DMS114 treated with DMSO at 0.1 percent for 48 hours (cell line): Measurements from ENCODE around the gene ASGR2.
A peak's percentile ranks its signal among the peaks of the same experiment; 100 is the strongest.
"Not testable (repeated sequence)": the region's sequence is repeated elsewhere in the genome, so short reads cannot be mapped to it uniquely, and the experiment has no call there.

Source experiments
- DNase-seq: peaks from one replicate; lab custom pipeline; 2025; ENCODE audit not compliant: unreplicated experiment; lab: John Stamatoyannopoulos, UW

The ASGR2 gene, protein sequence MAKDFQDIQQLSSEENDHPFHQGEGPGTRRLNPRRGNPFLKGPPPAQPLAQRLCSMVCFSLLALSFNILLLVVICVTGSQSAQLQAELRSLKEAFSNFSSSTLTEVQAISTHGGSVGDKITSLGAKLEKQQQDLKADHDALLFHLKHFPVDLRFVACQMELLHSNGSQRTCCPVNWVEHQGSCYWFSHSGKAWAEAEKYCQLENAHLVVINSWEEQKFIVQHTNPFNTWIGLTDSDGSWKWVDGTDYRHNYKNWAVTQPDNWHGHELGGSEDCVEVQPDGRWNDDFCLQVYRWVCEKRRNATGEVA

DNA sequence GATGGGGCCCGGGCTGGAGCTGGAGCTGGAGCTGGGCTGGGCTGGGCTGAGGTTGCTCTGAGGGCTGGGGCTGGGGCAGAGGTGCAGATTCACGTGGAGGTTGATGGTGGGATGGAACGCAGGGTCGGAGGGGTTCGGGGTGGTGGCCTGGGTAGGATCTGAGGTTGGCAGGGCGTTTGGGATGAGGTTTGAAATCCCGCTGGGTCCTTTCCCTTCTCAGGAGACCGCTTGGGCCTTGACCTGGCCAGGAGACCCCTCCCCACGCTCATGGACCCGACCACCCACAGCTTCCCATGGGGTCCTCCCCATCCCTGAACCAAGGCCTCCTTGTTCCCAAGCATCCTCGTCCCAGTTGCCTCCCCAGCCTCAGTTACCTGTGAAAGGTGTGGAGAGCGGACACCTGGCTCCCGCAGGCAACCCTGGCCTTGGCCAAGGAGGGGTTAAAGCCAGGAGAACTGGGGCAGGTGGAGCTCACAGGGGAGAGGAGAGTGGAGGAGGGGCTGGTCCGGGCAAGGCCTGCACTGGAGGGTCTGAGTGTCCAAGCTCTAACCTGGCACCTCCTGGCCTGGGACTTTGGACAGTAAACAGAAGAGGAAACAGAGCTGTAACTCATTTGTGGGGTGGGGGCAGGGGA, at the start of gene ASGR2:
TSS of gene ASGR2 (minus strand) at position 582 of the 634 bp plus-strand sequence. CDS start 582 bp downstream, outside the sequence.
- no peak for DNase-seq

DNA sequence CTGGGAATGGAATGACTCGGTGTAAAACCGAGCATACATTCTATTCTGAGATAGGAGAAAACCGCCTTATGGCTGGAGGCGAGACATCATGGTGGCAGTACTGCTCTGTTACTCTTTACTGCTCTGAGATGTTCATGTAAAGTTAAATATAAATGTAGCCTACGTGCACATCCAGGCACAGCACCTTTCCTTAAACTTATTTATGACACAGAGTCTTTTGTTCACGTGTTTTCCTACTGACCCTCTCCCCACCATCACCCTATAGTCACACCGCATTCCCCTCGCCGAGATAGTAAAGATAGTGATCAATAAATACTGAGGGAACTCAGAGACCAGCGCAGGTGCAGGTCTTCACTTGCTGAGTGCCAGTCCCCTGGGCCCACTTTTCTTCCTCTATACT, 44.9 kb upstream of the ASGR2 start:
- not testable (repeated sequence) for DNase-seq

DNA sequence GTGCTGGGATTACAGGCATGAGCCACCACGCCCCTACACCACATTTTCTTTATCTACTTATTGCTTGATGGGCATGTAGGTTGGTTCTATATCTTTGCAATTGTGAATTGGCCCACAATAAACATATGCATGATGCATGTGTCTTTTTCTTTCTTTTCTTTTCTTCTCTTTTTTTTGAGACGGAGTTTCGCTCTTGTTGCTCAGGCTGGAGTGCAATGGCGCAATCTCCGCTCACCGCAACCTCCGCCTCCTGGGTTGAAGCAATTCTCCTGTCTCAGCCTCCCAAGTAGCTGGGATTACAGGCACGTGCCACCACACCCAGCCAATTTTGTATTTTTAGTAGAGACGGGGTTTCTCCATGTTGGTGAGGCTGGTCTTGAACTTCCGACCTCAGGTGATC, 43.8 kb upstream of the ASGR2 start:
- DNase-seq: not testable (repeated sequence)

DNA sequence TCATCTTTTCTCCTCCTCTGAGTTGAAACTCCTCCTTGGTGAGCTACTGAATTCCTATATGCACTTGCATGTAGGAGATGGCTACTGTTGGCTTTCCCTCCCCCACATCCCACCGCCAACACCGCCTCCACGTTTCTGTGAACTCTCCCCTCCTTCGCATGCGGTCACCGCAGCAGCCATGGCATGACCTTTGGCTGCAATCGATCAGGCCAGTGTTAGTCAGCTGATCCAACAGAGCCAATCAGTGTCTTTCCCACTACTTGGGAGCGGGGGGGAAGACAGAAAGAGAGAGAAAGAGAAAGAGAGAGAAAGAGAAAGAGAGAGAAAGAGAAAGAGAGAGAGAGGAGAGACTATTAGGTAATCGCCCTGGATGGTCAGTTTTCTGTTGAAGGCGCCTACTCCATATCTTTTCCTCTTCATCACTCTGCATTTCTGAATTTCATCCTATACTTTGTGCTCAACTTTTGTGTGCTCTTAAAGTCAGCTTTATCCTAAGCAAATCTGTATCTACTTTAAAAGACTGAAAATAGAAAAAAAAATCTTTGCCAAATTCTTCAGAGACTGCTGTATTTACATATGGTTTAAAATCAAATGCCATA, 41.8 kb upstream of the ASGR2 start:
- DNase-seq: no peak

DNA sequence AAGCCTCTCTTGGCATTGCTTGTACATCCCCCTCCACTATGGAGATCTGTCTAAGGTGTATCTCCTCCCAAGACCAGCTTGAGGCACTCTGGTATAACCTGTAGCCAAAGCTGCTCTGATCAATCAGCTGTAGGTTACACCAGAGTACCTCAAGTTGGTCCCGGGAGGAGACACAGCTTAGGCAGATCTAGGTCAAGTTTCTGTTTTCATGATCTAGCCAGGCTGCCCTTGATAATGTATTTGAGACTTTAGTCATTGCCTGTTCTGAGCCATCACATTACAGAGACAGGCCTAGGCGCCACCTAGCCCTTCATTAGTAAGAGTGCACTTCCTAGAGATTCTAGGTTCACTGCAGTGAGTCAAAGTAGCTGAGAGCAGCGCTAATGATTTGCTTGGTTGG, 33.1 kb upstream of the ASGR2 start:
- DNase-seq: no peak

DNA sequence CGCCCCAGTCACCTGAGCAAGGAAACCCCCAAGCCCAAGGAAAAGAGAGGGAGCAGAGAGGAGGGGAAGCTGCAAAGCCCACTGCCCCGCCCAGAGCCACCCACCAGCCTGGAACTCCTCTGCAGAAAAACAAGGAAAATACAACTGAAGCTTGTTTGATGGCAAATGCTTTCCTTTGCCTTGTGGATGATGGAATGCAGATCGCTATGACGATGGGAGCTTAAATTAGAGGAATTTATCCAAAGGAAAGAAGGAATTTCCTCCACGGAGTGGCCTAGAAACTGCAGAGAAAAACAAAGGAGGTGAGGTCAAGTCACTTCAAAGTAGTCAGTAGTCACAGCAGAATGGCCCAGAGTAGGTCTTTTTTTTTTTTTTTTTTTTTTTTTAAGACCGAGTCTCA, 31.5 kb upstream of the ASGR2 start:
- no peak for DNase-seq

DNA sequence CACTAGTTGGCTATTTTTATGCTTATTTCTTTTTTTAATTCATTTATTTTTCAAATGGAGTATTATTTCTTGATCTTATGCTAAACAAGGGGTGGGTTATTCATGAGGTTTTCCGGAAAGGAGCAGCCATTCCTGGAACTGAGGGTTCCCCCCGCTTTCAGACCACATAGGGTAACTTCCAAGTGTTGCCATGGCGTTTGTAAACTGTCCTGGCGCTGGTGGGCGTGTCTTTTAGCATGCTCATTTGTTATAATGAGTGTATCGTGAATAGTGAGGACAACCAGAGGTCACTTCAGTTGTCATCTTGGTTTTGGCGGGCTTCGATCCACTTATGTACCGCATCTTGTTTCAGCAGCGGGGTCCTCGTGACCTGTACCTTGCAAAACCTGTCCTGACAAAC, 29.6 kb upstream of the ASGR2 start:
- DNase-seq: no peak

DNA sequence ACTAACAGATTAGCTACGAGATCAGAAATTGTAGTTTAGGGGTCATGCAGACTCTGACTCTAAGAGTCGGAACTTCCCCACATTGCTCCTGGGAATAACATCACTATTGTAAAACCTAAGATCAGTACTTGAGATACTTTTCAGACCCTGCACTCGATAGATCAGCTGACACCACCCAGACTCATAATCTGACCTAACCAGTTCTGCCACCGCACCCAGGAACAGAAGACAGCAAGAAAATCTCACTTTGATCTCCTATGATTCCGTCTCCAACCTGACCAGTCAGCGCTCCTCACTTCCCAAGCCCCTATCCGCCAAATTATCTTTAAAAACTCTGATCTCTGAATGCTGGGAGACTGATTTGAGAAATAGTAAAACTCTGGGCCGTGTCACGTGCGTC, 27.2 kb upstream of the ASGR2 start:
- DNase-seq: no peak

DNA sequence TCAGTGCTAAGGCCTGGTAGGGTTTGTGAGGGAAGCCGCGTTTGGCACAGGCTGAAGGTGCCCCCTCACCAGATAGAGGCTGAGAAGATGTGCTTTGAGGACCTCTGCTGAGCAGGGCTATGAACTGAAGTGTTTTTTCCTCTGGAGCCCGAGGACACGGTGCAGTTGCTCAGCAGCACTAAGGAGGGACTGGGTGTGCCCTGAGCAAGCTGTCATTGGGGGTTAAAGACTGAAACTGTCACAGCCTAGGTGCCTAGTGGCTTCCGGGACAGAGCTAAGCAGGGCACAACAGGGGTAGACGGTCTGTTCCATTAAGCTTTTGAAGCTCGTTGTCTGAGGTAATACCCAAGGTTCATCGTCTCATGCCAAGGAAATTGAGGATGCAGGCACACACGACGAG, 24.8 kb upstream of the ASGR2 start:
- DNase-seq: no peak

DNA sequence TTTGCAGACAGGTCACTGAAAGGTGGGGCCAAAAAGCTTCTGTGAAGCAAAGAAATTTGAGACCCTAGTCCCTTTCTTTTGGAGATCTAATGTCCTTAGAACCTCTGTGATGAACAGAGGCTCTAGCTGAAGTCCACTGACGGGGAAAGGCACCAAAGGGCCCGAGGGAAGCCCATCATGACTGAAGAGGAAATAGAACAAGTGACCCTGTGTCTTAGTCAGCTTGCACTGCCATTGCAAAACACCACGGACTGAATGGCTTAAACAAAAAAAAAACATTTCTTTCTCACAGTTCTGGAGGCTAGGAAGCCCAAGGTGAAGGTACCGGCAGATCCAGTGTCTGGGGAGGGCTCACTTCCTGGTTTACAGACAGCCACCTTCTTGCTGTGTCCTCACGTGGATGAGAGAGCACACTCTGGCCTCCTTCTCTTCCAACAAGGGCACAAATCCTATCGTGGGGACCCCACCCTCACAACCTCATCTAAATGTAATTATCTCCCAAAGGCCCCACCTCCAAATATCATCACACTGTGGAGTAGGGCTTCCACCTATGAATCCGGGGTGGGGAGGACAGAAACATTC, 24.3 kb upstream of the ASGR2 start:
- no peak for DNase-seq

DNA sequence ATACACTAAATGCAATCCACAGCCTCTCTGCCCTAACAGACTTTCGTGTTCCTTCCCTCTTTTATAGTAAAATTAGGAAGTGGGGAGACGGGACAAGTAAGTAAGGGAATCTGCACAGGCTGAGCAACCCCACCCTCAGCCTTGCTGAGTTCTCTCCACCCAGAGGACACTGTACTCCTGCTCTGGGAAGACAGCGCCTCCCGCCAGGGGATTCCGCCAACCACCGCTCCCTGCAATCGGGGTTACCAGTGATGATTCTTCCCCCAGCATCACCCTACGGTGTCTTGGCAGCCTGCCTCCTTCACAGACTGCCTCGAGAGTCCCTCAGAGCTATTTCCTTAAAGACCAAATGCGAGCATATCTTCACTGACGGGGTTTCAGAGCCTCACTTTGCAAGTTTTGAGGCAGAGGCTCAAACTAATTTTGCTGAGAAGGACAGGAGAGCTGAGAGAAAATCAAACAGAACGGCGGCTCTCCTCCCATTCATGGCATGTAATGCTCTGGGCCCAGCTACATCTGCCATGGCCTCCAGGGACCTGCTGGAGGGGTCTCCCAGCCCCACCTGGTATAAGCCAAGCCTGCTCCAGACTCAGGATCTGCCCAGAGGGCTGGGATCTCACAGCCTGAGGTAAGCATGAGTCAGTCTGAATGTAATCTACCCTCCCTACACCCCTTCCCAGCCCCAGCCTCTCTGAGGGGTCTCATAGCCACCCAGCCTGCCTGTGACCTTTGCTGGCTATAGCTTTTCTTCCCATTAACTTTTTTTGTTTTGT, 22.7 kb upstream of the ASGR2 start:
- no peak for DNase-seq

DNA sequence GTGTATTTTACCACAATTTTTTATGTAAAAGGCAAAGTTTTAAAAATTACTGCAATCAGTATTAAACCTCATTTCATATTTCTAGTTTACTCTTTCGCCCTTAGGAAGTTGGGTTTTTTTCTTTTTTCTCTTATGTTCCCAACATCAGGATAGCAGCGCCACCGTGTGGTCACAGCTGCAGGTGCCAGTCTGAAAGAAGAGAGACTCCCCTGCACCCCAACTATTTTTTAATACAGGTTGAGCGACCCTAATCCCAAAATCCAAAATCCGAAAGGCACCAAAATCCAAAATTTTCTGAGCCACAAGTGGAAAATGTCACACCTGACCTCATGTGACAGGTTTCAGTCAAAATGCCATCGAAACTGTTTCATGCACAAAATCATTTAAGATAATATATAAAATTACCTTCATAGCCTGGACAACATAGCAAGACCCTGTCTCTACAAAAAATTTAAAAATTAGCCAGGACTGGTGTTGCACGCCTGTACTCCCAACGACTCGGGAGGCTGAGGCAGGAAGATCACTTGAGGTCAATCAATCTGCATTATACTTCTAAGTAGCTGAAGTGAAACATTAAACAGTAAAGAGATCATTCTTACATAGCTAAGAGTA, 21.8 kb upstream of the ASGR2 start:
- DNase-seq: peak; percentile 49

DNA sequence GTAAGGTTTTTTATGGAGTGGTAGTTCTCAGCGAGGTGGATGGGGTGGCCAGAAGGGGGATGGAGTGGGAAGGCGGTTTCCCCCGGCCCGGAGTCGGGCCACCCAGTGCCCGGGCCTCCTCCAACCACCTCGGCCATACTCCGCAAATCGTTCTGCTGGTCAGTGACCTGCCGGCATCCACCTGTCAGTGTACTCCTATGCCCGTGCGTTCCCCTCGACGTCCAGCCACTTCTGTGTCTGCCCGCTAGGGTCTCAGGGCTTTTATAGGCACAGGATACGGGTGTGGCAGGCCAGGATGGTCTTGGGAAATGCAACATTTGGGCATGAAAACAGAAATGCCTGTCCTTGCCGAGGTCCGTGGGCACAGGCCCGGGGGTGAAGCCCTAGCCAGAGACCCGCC, 19.3 kb upstream of the ASGR2 start:
- no peak for DNase-seq

DNA sequence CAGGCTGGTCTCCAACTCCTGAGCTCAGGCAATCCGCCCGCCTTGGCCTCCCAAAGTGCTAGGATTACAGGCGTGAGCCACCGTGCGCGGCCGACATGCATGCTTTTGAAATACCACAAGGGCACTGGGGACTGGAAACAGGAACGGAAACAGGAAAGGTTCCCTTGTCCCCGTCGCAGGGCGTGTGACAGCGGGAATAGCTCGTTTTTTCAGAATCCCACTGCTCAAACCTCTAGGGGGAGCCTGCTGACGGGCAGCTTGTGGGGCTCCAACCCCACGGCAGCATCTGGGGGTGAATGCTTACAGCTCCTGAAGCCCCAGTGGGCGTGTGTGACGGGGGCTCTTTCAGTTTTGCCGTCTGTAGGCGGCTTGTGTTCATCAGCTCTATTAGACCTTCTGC, 18.8 kb upstream of the ASGR2 start:
- DNase-seq: no peak

DNA sequence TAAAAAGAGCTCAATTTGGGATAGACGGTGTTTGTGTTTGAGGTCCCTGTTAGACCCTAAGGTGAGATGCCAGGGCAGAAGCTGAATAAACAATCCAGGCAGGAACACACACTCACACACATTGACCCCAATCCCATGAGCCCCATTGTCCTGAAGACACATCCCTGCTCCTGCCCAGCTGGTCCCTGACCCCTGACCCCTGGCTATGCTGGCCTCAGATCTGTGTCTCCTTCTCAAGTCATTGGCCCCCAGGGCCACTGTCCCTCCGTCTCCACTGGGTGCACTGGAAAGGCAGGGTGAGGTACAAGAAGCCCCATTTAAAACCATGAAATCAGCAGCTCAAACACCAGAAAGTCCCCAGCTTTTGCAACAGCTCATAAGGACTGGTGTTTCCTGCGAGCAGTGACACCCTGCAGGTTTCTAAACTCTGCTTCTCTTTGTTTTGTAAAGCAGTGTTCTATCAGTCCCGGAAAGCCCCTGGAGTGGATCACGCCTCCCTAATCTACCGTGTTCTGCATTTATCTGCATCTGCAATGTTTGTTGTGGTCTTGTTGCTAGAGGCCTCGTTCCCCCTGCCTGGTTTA, 18.0 kb upstream of the ASGR2 start:
- no peak for DNase-seq

DNA sequence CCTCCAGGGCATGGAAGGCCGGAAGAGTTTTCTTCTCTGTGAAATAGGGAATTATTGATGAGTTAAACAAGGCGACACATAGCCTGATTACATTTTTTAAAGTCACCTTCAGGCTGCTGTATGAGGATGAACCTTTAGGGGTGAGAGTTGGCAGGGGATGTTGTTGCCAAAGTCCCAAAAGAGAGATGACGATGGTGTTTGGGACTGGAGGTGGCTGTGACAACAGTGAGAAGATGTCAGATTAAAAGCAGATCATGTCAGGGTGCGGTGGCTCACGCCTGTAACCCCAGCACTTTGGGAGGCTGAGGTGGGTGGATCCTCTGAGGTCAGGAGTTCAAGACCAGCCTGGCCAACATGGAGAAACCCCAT, 16.8 kb upstream of the ASGR2 start:
- no peak for DNase-seq

DNA sequence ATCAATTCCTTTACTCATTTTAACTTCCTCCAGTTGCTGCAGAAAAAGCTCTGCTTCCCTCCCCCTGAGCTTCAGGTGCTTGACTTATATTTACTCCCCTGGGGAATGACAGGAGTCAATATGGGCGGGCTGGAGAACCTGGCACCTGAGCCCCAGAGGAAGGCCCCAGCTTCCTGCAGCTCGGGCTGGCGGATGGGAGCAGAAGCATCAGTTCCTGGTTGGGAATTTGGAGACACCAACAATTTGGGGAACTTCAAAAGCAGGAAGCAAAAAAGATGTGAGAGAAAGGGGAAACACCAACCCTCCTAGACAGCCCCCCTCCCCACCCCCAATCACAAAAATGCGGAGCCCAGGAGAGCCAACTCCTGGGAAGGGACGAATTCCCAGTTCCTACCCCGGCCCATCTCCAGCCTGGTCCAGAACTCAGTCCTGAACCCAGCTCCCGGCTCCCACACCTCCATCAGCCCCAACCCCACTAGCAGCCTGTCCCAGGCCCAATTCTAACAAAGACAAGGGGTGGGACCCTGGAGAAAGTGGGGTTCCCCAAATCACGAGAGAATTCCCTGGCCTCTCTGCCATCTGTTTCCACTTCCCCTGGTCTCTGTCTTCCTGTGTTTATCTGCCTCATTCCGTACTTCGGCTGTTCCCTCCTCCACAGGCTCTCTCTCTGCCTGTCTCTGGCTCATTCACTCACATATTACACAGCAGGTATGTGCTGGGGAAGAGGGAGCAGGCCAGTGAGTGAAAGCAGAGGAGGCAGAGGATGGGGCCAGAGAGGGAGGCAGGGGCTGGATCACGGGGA, 16.2 kb upstream of the ASGR2 start:
- DNase-seq: no peak

DNA sequence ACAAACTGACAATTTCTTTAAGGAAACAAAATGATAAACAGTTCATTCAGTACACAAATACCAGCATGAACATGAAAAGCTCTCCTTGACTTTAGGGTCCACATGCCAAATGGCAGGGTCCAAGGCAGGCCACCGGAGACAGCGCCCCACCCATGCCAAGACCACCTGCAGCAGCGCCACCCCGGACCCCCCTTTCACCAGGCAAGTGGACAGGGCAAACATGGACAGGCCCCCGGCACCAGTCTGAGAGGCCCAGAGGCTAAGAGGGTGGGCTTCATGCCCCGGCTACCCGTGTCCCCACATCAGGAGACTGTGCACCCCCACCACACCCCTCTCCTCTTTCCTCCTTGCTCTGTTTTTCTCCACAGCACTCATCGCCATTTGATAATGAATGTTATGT, 14.7 kb upstream of the ASGR2 start:
- no peak for DNase-seq

DNA sequence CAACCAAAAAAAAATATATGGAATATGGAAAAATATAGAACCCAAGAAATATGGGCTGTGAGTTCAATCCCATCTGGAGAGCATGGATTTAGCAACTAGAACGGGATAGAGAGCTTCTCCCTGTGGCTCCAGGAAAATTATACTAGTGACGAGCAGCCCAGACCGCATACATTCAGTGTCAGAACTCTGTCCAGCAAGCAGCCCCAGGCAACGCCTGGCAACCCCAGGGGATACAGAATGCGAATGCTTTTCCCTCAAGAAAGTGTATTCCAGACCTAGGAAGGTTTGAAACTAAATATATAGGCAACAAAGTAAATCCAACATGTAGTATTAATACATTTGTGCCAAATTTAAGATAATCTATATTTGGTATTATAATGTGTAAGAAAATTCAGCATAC, 13.5 kb upstream of the ASGR2 start:
- DNase-seq: no peak

DNA sequence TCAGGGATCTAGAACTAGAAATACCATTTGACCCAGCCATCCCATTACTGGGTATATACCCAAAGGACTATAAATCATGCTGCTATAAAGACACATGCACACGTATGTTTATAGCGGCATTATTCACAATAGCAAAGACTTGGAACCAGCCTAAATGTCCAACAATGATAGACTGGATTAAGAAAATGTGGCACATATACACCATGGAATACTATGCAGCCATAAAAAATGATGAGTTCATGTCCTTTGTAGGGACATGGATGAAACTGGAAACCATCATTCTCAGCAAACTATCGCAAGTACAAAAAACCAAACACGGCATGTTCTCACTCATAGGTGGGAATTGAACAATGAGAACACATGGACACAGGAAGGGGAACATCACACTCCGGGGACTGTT, 12.9 kb upstream of the ASGR2 start:
- not testable (repeated sequence) for DNase-seq
